Naive thymus-derived CD8-positive, alpha-beta T cell (primary cell): Measurements from ENCODE around the gene ASB14. TPM values are rescaled to one million over a fixed set of nuclear protein-coding genes. Genes with fewer than 3 reads are reported as not detected.
"Not testable (repeated sequence)": the region's sequence is repeated elsewhere in the genome, so short reads cannot be mapped to it uniquely, and the experiment has no call there.

Source experiments
- ATAC-seq, 2 donors: fragments of 150-1000 bp; cut with Tn5 transposase in 1 of 2; sonication (Bioruptor Pico), chemical (Tn5 transposase) in 1 of 2; 1 replicate in 1 of 2; 2 replicates in 1 of 2; pipeline ENCODE4 v1.10.0; 2021; ENCODE audit warnings: mild to moderate bottlenecking in 2 of 2, moderate library complexity in 2 of 2
- POLR2A ChIA-PET: fragments of 350-600 bp; sonication (Branson Sonifier 250); formaldehyde crosslinking; loops from one replicate; lab custom pipeline; 2021; ENCODE audit warnings: antibody characterized with exemption; lab: Charles Lee
- DNase-seq, 10 donors: peaks; one replicate each; pipeline versions ENCODE4 v3.0.0 to v3.0.0-alpha.2; 2020 to 2022
- H3K27ac Mint-ChIP-seq, 10 donors: one replicate each; pipeline ENCODE4 v1.8.0; 2020 to 2022; ENCODE audit warnings: mild to moderate bottlenecking in 10 of 10, mixed read lengths in 10 of 10, moderate library complexity in 4 of 10, inconsistent platforms in 1 of 10
- H3K27me3 Mint-ChIP-seq, 5 donors: one replicate each; pipeline ENCODE4 v1.8.0; 2021 to 2022; ENCODE audit warnings: mixed read lengths in 5 of 5
- H3K36me3 Mint-ChIP-seq, 3 donors: one replicate each; pipeline ENCODE4 v1.8.0; 2020 to 2022; ENCODE audit warnings: mixed read lengths in 3 of 3, mild to moderate bottlenecking in 2 of 3, inconsistent platforms in 1 of 3
- H3K4me1 Mint-ChIP-seq, 4 donors: one replicate each; pipeline ENCODE4 v1.8.0; 2021 to 2022; ENCODE audit warnings: mixed read lengths in 4 of 4
- H3K4me3 Mint-ChIP-seq, 10 donors: one replicate each; pipeline ENCODE4 v1.8.0; 2020 to 2022; ENCODE audit warnings: mild to moderate bottlenecking in 10 of 10, mixed read lengths in 10 of 10, moderate library complexity in 6 of 10, inconsistent platforms in 1 of 10
- H3K9me3 Mint-ChIP-seq, 9 donors: one replicate each; pipeline ENCODE4 v1.8.0; 2020 to 2022; ENCODE audit warnings: mixed read lengths in 9 of 9, mild to moderate bottlenecking in 3 of 9, inconsistent platforms in 1 of 9, moderate library complexity in 1 of 9
- polyA plus RNA-seq, 3 donors: library from polyadenylated mRNA; unstranded; fragments of 300-500 nt; fragmentation: Illumina TruSeq; gene quantifications; one replicate each; pipeline ENCODE4 v1.2.3, GENCODE V29; 2021
- total RNA-seq, 8 experiments: library from RNA in 2 of 8; stranded (reverse) in 2 of 8; gene quantifications; one replicate each; pipeline ENCODE4 v1.2.3 and lab custom pipeline; 2021 to 2026

ASB14 gene
- total RNA-seq = not detected
- polyA plus RNA-seq = under 1 TPM; 0.08 to 0.90 (median 0.10) TPM
- total RNA-seq (lab: John Stamatoyannopoulos, UW) = 0 to 0.09 (median 0) reads per million in 6 experiments

- Mint-ChIP-seq H3K27me3 (peaks cover 3 to 13% (median 9%) of the 10 kb centered on the region in 5 donors), H3K4me3 (no peak within 1 kb of the TSS), H3K9me3 (peaks cover 0 to 4% (median 0%) of the 10 kb centered on the region in 9 donors), H3K36me3 (peaks cover 0 to 9% (median 0%) of the 10 kb centered on the region in 3 donors), H3K27ac (no peak within 1 kb of the TSS), H3K4me1 (no peaks in the 10 kb centered on the region)
- DNase-seq (no peak), ATAC-seq (no peak)
- POLR2A ChIA-PET = no interaction called here
These were observed at the start of gene ASB14 for GRCh38 chr3:57292159-57292896. ASB14 (minus strand) TSS chr3:57292685; CDS start chr3:57292033, 652 bp downstream.

- H3K27ac Mint-ChIP-seq, ATAC-seq, H3K36me3 Mint-ChIP-seq, DNase-seq, H3K9me3 Mint-ChIP-seq, H3K4me1 Mint-ChIP-seq, POLR2A ChIA-PET, H3K4me3 Mint-ChIP-seq: not testable (repeated sequence)
- peaks cover 0 to 12% (median 4%) of the 10 kb centered on the region in 5 donors for H3K27me3 Mint-ChIP-seq
These were observed 46.7 kb upstream of the ASB14 start for GRCh38 chr3:57339071-57339642.

GRCh38 chr3:57338272-57339070 is 46.0 kb upstream of the ASB14 start:
- H3K4me3 Mint-ChIP-seq, DNase-seq, H3K9me3 Mint-ChIP-seq, ATAC-seq, H3K4me1 Mint-ChIP-seq, H3K27ac Mint-ChIP-seq, H3K27me3 Mint-ChIP-seq, POLR2A ChIA-PET, H3K36me3 Mint-ChIP-seq: not testable (repeated sequence)

- H3K4me3 Mint-ChIP-seq = no peak overlapping the region
- H3K9me3 Mint-ChIP-seq = peaks cover 0 to 6% (median 0%) of the 10 kb centered on the region in 9 donors
- H3K27ac Mint-ChIP-seq = no peak overlapping the region
- H3K36me3 Mint-ChIP-seq = peaks cover 0 to 3% (median 0%) of the 10 kb centered on the region in 3 donors
- POLR2A ChIA-PET = no interaction called here
- no peaks in the 10 kb centered on the region for H3K4me1 Mint-ChIP-seq
- ATAC-seq = no peak
- peaks cover 3 to 9% (median 7%) of the 10 kb centered on the region in 5 donors for H3K27me3 Mint-ChIP-seq
- DNase-seq = no peak
These were observed 42.9 kb upstream of the ASB14 start for GRCh38 chr3:57335283-57335938.

GRCh38 chr3:57331078-57331610 is 38.7 kb upstream of the ASB14 start:
- H3K27me3 Mint-ChIP-seq = peaks cover 0 to 7% (median 4%) of the 10 kb centered on the region in 5 donors
- H3K4me3 Mint-ChIP-seq = no peak overlapping the region
- DNase-seq = no peak
- POLR2A ChIA-PET = no interaction called here
- H3K9me3 Mint-ChIP-seq = peaks cover 0 to 4% (median 0%) of the 10 kb centered on the region in 9 donors
- ATAC-seq = no peak
- no peaks in the 10 kb centered on the region for H3K4me1 Mint-ChIP-seq
- H3K36me3 Mint-ChIP-seq = no peaks in the 10 kb centered on the region
- H3K27ac Mint-ChIP-seq = no peak overlapping the region

GRCh38 chr3:57326498-57326897 is 34.0 kb upstream of the ASB14 start:
- peaks cover 0 to 14% (median 3%) of the 10 kb centered on the region in 9 donors for H3K9me3 Mint-ChIP-seq
- DNase-seq, H3K4me3 Mint-ChIP-seq, POLR2A ChIA-PET, H3K36me3 Mint-ChIP-seq, H3K4me1 Mint-ChIP-seq, ATAC-seq, H3K27ac Mint-ChIP-seq: not testable (repeated sequence)
- H3K27me3 Mint-ChIP-seq = peaks cover 4 to 11% (median 5%) of the 10 kb centered on the region in 5 donors

GRCh38 chr3:57314204-57314603 is 21.7 kb upstream of the ASB14 start:
- POLR2A ChIA-PET = no interaction called here
- Mint-ChIP-seq H3K4me3 (no peak overlapping the region), H3K27ac (no peak overlapping the region), H3K4me1 (no peaks in the 10 kb centered on the region), H3K9me3 (peaks cover 0 to 12% (median 4%) of the 10 kb centered on the region in 9 donors), H3K36me3 (peaks cover 0 to 4% (median 3%) of the 10 kb centered on the region in 3 donors), H3K27me3 (peaks cover 7 to 43% (median 17%) of the 10 kb centered on the region in 5 donors)
- no peak for ATAC-seq
- DNase-seq = no peak

GRCh38 chr3:57309769-57310360 is 17.4 kb upstream of the ASB14 start:
- no peaks in the 10 kb centered on the region for H3K4me1 Mint-ChIP-seq
- DNase-seq (no peak), ATAC-seq (no peak)
- no peaks in the 10 kb centered on the region for H3K36me3 Mint-ChIP-seq
- no peak overlapping the region for H3K27ac Mint-ChIP-seq
- H3K4me3 Mint-ChIP-seq = no peak overlapping the region
- H3K9me3 Mint-ChIP-seq = no peaks in the 10 kb centered on the region
- POLR2A ChIA-PET = no interaction called here
- H3K27me3 Mint-ChIP-seq = peaks cover 0 to 8% (median 0%) of the 10 kb centered on the region in 5 donors

GRCh38 chr3:57303520-57303919 is 11.0 kb upstream of the ASB14 start:
- H3K4me1 Mint-ChIP-seq, H3K4me3 Mint-ChIP-seq, H3K9me3 Mint-ChIP-seq, ATAC-seq, H3K27ac Mint-ChIP-seq, POLR2A ChIA-PET, DNase-seq, H3K36me3 Mint-ChIP-seq: not testable (repeated sequence)
- H3K27me3 Mint-ChIP-seq = peaks cover 2 to 22% (median 12%) of the 10 kb centered on the region in 5 donors

- no peaks in the 10 kb centered on the region for H3K4me1 Mint-ChIP-seq
- DNase-seq = no peak
- H3K4me3 Mint-ChIP-seq = no peak overlapping the region
- no peak overlapping the region for H3K27ac Mint-ChIP-seq
- H3K9me3 Mint-ChIP-seq = no peaks in the 10 kb centered on the region
- H3K36me3 Mint-ChIP-seq = no peaks in the 10 kb centered on the region
- POLR2A ChIA-PET = no interaction called here
- peaks cover 8 to 44% (median 15%) of the 10 kb centered on the region in 5 donors for H3K27me3 Mint-ChIP-seq
- ATAC-seq = no peak
These were observed 5.6 kb upstream of the ASB14 start for GRCh38 chr3:57298041-57298440.

- POLR2A ChIA-PET = no interaction called here
These were observed 527 bp upstream of the ASB14 start for GRCh38 chr3:57292897-57293526.

More at GRCh38 chr3:57292897-57293526, 527 bp upstream of the ASB14 start:
- Mint-ChIP-seq H3K9me3 (peaks cover 0 to 2% (median 0%) of the 10 kb centered on the region in 9 donors), H3K27ac (no peak overlapping the region), H3K36me3 (peaks cover 0 to 2% (median 0%) of the 10 kb centered on the region in 3 donors), H3K27me3 (peaks cover 7 to 20% (median 14%) of the 10 kb centered on the region in 5 donors), H3K4me1 (no peaks in the 10 kb centered on the region), H3K4me3 (no peak overlapping the region)
- ATAC-seq (no peak), DNase-seq (no peak)
